ENCODE results near the gene TBC1D17.

Gene TBC1D17

GRCh38 chr19:49850487-49851342, 26.8 kb upstream of the TBC1D17 start, which contains the start of gene PTOV1:
PTOV1 (plus strand) TSS chr19:49851159.
- peak; percentile 83 to 94 for DNase-seq (ENCODE audit: low read depth in 1 of 2, low spot score in 1 of 2)
- no peak for TF ChIP-seq JUND (IDR thresholded peaks at IDR 0.05; ENCODE audit: low read depth)
- in situ Hi-C loops (cut with HindIII; ENCODE audit: low pct_unique_long_range_greater_than_20kb, low sequenced_read_pairs): no loop called here

DNA sequence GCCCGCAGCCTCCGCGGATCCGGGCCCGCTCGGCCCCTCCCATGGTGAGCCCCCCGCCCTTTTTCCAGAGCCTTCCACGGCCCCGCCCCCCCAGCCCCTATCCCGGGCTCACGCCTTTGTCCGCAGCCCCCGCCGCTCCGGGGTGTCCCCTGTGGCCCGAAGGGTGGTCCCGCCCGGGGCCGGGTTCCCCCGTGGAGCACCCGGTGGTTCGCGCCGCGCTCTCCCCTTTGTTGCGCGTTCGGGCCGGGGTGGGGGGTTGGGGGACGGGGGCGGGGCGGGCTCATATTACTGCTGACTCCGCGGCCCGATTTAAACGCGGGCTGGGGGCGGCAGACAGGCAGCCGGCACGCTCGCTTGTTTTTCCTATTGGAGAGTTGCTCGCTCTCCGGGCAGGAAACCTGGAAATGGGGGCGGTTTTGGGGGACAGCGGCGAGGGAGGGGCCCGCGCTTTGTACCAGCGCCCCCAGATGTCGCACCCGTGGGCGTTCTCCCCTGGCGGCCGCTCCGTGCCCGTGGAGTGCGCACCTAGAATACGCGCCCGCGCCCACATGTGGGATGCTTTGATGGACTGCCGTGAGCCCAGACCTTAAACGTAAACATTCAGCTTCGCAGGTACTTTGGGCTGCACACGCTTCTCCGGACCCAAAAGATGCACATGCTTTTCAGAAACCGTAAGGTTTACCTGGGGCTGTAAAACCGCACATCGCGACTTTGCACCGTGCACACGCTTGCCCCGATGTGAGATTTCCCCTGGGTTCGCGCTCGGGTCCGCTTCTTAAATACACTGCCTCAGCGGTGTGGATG, 25.8 kb upstream of the TBC1D17 start:
- DNase-seq (ENCODE audit: low read depth in 1 of 2, low spot score in 1 of 2): peak in 1 of 2 experiments; percentile 45

GRCh38 chr19:49852631-49853126, 24.8 kb upstream of the TBC1D17 start:
- DNase-seq (ENCODE audit: low read depth in 1 of 2, low spot score in 1 of 2): no peak
- no peak for TF ChIP-seq JUND (IDR thresholded peaks at IDR 0.05; ENCODE audit: low read depth)
- in situ Hi-C loops (cut with HindIII; ENCODE audit: low pct_unique_long_range_greater_than_20kb, low sequenced_read_pairs): no loop called here

More for the DNA sequence above, 25.8 kb upstream of the TBC1D17 start:
- no peak for TF ChIP-seq JUND (IDR thresholded peaks at IDR 0.05; ENCODE audit: low read depth)
- in situ Hi-C loops (cut with HindIII; ENCODE audit: low pct_unique_long_range_greater_than_20kb, low sequenced_read_pairs): no loop called here

DNA sequence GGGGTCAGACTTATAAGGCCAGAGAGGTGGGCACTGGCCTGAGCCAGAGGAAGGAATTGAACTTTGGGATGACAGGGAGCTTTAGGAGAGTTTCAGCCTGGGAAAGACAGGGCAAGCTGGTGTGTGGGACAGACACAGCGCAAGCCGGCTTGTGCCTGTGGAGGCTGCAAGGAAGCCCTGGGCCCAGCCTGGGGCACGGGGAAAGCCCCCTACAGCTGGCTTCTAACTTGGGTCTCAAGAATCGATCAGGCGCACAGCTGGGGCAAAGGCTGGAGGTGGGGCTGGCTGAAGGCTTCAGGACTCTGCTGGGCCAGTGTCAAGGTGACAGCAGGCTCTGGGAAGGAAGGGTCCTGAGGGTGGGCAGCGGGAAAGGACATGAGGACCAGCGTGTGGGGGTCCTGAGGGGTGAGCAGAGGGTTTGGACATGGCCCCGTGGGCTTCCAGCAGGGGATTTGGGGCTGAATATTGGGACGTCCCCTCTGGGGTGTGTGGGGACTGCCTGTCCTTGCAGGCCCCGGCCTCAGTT, 23.6 kb upstream of the TBC1D17 start:
- in situ Hi-C loops (cut with HindIII; ENCODE audit: low pct_unique_long_range_greater_than_20kb, low sequenced_read_pairs): no loop called here
- no peak for TF ChIP-seq JUND (IDR thresholded peaks at IDR 0.05; ENCODE audit: low read depth)

DNA sequence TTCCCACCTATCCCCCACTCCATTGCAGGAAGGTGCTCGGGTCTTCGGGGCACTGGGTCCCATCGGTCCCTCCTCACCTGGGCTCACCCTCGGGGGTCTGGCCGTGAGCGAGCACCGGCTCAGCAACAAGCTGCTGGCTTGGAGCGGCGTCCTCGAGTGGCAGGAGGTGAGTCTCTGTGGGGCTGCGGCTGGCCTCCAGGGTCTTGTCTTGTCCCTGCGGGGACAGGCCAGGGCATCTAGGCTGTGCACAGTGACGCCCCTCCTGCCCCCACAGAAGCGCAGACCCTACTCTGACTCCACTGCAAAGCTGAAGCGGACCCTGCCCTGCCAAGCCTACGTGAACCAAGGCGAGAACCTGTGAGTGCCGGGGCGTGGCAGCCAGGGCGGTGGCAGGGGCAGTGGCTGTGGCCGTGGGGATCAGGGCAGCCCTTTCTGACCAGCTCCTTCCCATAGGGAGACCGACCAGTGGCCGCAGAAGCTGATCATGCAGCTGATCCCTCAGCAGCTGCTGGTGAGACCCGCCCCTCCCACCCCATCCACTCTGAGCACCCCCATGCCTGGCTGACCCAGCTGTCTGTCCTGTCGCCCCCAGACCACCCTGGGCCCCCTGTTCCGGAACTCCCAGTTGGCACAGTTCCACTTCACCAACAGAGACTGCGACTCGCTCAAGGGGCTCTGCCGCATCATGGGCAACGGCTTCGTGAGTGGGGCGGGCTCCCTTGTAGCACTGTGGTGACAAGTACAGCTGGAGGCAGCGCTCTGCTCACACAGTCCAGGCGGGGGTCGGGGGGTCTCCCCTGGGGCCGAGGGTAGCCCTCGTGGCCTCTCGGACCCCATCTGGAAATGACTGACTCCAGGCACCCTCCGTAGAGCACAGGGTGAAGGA, 22.9 kb upstream of the TBC1D17 start:
- no peak for TF ChIP-seq JUND (IDR thresholded peaks at IDR 0.05; ENCODE audit: low read depth)
- DNase-seq (ENCODE audit: low read depth in 1 of 2, low spot score in 1 of 2): no peak
- in situ Hi-C loops (cut with HindIII; ENCODE audit: low pct_unique_long_range_greater_than_20kb, low sequenced_read_pairs): no loop called here

More for the DNA sequence above, 23.6 kb upstream of the TBC1D17 start:
- DNase-seq (ENCODE audit: low read depth in 1 of 2, low spot score in 1 of 2): no peak

DNA sequence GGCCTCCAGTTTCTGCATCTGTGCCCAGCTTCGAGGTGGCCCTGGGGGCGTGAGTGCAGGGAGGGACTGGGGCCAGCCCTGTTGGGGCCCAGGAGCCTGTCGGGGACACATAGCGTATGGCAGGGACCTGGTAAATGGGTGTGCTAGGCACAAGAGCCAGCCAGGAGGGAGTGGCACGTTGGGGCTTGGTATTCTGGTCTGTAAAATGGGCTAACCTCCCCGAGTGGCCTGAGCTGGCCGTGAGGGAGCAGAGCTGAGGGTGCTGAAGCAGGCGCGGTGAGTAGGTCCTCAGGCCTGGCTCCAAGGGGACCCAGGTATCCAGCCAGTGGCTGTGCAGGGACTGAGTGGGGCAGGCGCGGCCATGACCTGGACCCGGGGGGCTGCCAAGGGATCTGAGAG, 22.2 kb upstream of the TBC1D17 start:
- TF ChIP-seq JUND (IDR thresholded peaks at IDR 0.05; ENCODE audit: low read depth): no peak
- in situ Hi-C loops (cut with HindIII; ENCODE audit: low pct_unique_long_range_greater_than_20kb, low sequenced_read_pairs): no loop called here
- no peak for DNase-seq (ENCODE audit: low read depth in 1 of 2, low spot score in 1 of 2)

DNA sequence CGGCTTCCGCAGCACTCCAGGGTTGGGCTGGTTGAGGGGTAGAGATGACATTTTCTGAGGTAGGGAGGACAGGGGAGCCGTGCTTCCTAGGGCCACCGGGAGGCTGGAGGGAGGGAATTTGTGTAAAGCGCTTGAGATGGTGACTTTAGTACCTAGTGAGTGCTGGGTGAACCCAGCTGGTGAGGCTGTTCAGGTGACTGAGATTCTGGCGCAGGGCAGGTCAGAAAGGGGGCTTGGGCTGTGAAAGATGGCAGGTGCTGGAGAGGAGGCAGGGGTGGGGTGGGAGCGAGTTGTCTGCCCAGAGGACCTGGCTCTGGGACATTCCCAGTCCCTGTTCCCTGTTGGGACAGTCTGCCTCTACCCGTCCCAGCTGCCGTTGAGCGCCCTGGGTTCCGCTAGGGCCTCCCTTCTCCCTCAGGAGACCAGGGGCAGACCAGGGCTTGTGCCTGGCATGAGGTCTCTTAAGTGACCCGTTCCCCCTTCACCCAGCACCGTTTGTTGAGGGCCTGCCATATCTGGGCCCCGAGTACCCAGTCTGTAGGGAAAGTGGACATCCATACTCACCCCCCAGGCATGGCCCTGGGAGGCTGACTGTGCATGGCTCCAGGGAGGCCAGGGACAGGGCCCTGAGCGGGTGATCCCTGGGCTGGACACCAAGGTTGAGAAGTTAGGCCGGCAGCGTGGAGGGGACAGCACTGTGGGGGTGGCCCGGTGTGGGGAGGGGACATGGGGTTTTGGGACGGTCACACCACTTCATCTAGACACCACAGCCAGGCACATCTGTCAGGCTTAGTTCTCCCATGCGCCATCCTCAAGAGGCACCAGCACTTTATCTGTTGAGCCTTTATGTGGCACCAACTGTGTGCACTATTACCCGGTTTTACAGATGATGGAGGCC, 21.6 kb upstream of the TBC1D17 start:
- no peak for DNase-seq (ENCODE audit: low read depth in 1 of 2, low spot score in 1 of 2)
- TF ChIP-seq JUND (IDR thresholded peaks at IDR 0.05; ENCODE audit: low read depth): no peak
- in situ Hi-C loops (cut with HindIII; ENCODE audit: low pct_unique_long_range_greater_than_20kb, low sequenced_read_pairs): no loop called here

- no peak for TF ChIP-seq JUND (IDR thresholded peaks at IDR 0.05; ENCODE audit: low read depth)
- no peak for DNase-seq (ENCODE audit: low read depth in 1 of 2, low spot score in 1 of 2)
- in situ Hi-C loops (cut with HindIII; ENCODE audit: low pct_unique_long_range_greater_than_20kb, low sequenced_read_pairs): no loop called here
These were observed 20.9 kb upstream of the TBC1D17 start for GRCh38 chr19:49856574-49857021.

GRCh38 chr19:49857061-49857837, 20.3 kb upstream of the TBC1D17 start:
- no peak for TF ChIP-seq JUND (IDR thresholded peaks at IDR 0.05; ENCODE audit: low read depth)
- in situ Hi-C loops (cut with HindIII; ENCODE audit: low pct_unique_long_range_greater_than_20kb, low sequenced_read_pairs): no loop called here
- DNase-seq (ENCODE audit: low read depth in 1 of 2, low spot score in 1 of 2): no peak

DNA sequence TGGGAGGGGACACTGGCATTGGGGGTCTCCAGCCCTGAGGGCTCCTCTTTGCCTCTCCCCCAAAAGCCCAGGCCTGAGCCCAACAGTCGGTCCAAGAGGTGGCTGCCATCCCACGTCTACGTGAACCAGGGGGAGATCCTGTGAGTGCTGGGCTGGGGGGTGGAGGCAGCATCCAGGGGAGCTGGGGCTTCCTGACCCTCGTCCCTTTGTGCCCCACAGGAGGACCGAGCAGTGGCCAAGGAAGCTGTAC, 19.7 kb upstream of the TBC1D17 start:
- in situ Hi-C loops (cut with HindIII; ENCODE audit: low pct_unique_long_range_greater_than_20kb, low sequenced_read_pairs): no loop called here
- DNase-seq (ENCODE audit: low read depth in 1 of 2, low spot score in 1 of 2): no peak

More for the DNA sequence above, 19.7 kb upstream of the TBC1D17 start:
- no peak for TF ChIP-seq JUND (IDR thresholded peaks at IDR 0.05; ENCODE audit: low read depth)

All from T47D (cell line).